GM23338 (cell line): ENCODE data around the gene CEP170B. TPM values are rescaled to one million over a fixed set of nuclear protein-coding genes. Genes with fewer than 3 reads are reported as not detected.

Experiments used
- ATAC-seq: fragments of 200-7000 bp; cut with Tn5 transposase; 3 replicates; pipeline ENCODE4 v1.9.1; 2020
- DNase-seq: peaks from one replicate; pipeline ENCODE4 v3.0.0-alpha.2; 2015; ENCODE audit warnings: low spot score
- H2AFZ ChIP-seq: fragments of 200-600 bp; sonication (generic); 2 replicates; pipeline ENCODE4 v1.8.0; 2016; ENCODE audit warnings: antibody characterized with exemption, mild to moderate bottlenecking, moderate library complexity
- H3F3A ChIP-seq: fragments of 200-600 bp; sonication (generic); replicated peaks from 2 replicates; pipeline ENCODE4 v1.8.0; 2017; ENCODE audit warnings: antibody characterized with exemption, mixed run types, low read depth
- H3K27ac ChIP-seq: fragments of 200-600 bp; sonication (generic); 2 replicates; pipeline ENCODE4 v1.6.1; 2016; ENCODE audit warnings: low read depth
- H3K27me3 ChIP-seq: fragments of 200-600 bp; sonication (generic); 2 replicates; pipeline ENCODE4 v1.8.0; 2016; ENCODE audit warnings: mild to moderate bottlenecking, mixed run types, moderate library complexity; ENCODE audit not compliant: insufficient read depth
- H3K36me3 ChIP-seq: fragments of 200-600 bp; sonication (generic); 2 replicates; pipeline ENCODE4 v1.8.0; 2016; ENCODE audit warnings: mild to moderate bottlenecking; ENCODE audit not compliant: insufficient read depth
- H3K4me1 ChIP-seq: fragments of 200-600 bp; sonication (generic); 2 replicates; pipeline ENCODE4 v1.8.0; 2016; ENCODE audit warnings: mild to moderate bottlenecking, moderate library complexity; ENCODE audit not compliant: insufficient read depth
- H3K4me2 ChIP-seq: fragments of 200-600 bp; sonication (generic); 2 replicates; pipeline ENCODE4 v1.7.1; 2017; ENCODE audit warnings: mixed run types
- H3K4me3 ChIP-seq: fragments of 200-600 bp; sonication (generic); 2 replicates; pipeline ENCODE4 v1.6.1; 2016; ENCODE audit warnings: mixed run types
- H3K79me2 ChIP-seq: fragments of 200-600 bp; sonication (generic); replicated peaks from 2 replicates; pipeline ENCODE4 v1.8.0; 2017; ENCODE audit warnings: mild to moderate bottlenecking; ENCODE audit not compliant: insufficient read depth
- H3K9me2 ChIP-seq: fragments of 200-600 bp; sonication (generic); 2 replicates; pipeline ENCODE4 v1.8.0; 2017; ENCODE audit not compliant: insufficient read depth
- H4K20me1 ChIP-seq: fragments of 200-600 bp; sonication (generic); replicated peaks from 2 replicates; pipeline ENCODE4 v1.8.0; 2017; ENCODE audit warnings: mild to moderate bottlenecking; ENCODE audit not compliant: insufficient read depth
- H3K27ac Mint-ChIP-seq: 2 replicates; pipeline ENCODE4 v1.8.0; 2020; ENCODE audit warnings: inconsistent platforms, mild to moderate bottlenecking, moderate library complexity, mixed read lengths
- H3K27me3 Mint-ChIP-seq: 3 replicates; pipeline ENCODE4 v1.8.0; 2022; ENCODE audit warnings: low read depth, mild to moderate bottlenecking, moderate library complexity, mixed read lengths, inconsistent platforms; ENCODE audit not compliant: insufficient read depth, poor library complexity
- H3K36me3 Mint-ChIP-seq: 3 replicates; pipeline ENCODE4 v1.8.0; 2021; ENCODE audit warnings: low read depth, mild to moderate bottlenecking, inconsistent platforms, moderate library complexity, mixed read lengths
- H3K4me1 Mint-ChIP-seq: 3 replicates; pipeline ENCODE4 v1.8.0; 2020; ENCODE audit warnings: mild to moderate bottlenecking, inconsistent platforms, mixed read lengths
- H3K4me3 Mint-ChIP-seq: 3 replicates; pipeline ENCODE4 v1.8.0; 2021; ENCODE audit warnings: moderate library complexity, mild to moderate bottlenecking, inconsistent platforms, mixed read lengths
- H3K9me3 Mint-ChIP-seq: 3 replicates; pipeline ENCODE4 v1.8.0; 2020; ENCODE audit warnings: moderate library complexity, mild to moderate bottlenecking, inconsistent platforms, mixed read lengths
- CREB1 ChIP-seq: fragments of 250-450 bp; sonication (Bioruptor Pico); IDR thresholded peaks from 2 replicates; pipeline ENCODE4 v1.5.0; 2020; ENCODE audit warnings: low read depth, mild to moderate bottlenecking, moderate library complexity
- CTCF ChIP-seq, 2 experiments: fragments of 200-600 bp in 1 of 2; sonication (generic) in 1 of 2; conservative IDR thresholded peaks; 2 replicates each; pipeline versions ENCODE4 v1.5.1 to v1.6.1; 2016 to 2017; ENCODE audit warnings: antibody characterized with exemption in 2 of 2, low read depth in 2 of 2, mild to moderate bottlenecking in 2 of 2, moderate library complexity in 1 of 2
- ETS1 ChIP-seq: IDR thresholded peaks from 2 replicates; pipeline ENCODE4 v1.6.1; 2016; ENCODE audit warnings: antibody characterized with exemption
- EZH2 ChIP-seq: fragments of 200-600 bp; sonication (generic); IDR thresholded peaks from one replicate; pipeline ENCODE4 v1.8.0; 2017; ENCODE audit warnings: antibody characterized with exemption, mild to moderate bottlenecking, low read depth; ENCODE audit not compliant: unreplicated experiment
- EZH2phosphoT487 ChIP-seq: fragments of 200-600 bp; sonication (generic); IDR thresholded peaks from one replicate; pipeline ENCODE4 v1.8.1; 2018; ENCODE audit warnings: antibody characterized with exemption; ENCODE audit not compliant: unreplicated experiment
- JUNB ChIP-seq: IDR thresholded peaks from one replicate; pipeline ENCODE4 v1.6.1; 2016; ENCODE audit warnings: antibody characterized with exemption; ENCODE audit not compliant: unreplicated experiment
- NANOG ChIP-seq: IDR thresholded peaks from 2 replicates; pipeline ENCODE4 v1.6.1; 2016; ENCODE audit warnings: antibody characterized with exemption, borderline replicate concordance
- POLR2AphosphoS5 ChIP-seq: IDR thresholded peaks from 2 replicates; pipeline ENCODE4 v1.6.1; 2016; ENCODE audit warnings: antibody characterized with exemption, low read depth
- REST ChIP-seq: IDR thresholded peaks from one replicate; pipeline ENCODE4 v1.6.1; 2018; ENCODE audit warnings: antibody characterized with exemption; ENCODE audit not compliant: unreplicated experiment
- STAT1 ChIP-seq: IDR thresholded peaks from one replicate; pipeline ENCODE4 v1.6.1; 2016; ENCODE audit warnings: antibody characterized with exemption; ENCODE audit not compliant: unreplicated experiment
- ZNF114 ChIP-seq: fragments of 250-450 bp; sonication (Bioruptor Pico); IDR thresholded peaks from 2 replicates; pipeline ENCODE4 v1.5.0; 2020; ENCODE audit warnings: mild to moderate bottlenecking, moderate library complexity
- ZNF331 ChIP-seq: fragments of 250-450 bp; sonication (Bioruptor Pico); IDR thresholded peaks from 2 replicates; pipeline ENCODE4 v1.5.0; 2020; ENCODE audit warnings: low read depth, mild to moderate bottlenecking, moderate library complexity
- ZNF462 ChIP-seq: fragments of 250-450 bp; sonication (Bioruptor Pico); IDR thresholded peaks from 2 replicates; pipeline ENCODE4 v1.5.0; 2020; ENCODE audit warnings: mild to moderate bottlenecking, moderate library complexity
- polyA plus RNA-seq: library from polyadenylated mRNA; unstranded; fragments of >200 nt; fragmentation: Nextera tagmentation; extraction: Ambion mirVana; gene quantifications from 2 replicates; pipeline ENCODE4 v1.2.1, GENCODE V29; 2016
- total RNA-seq: library from RNA; depleted of rRNA; stranded (reverse); fragments of >200 nt; shearing (Covaris generic); gene quantifications from 2 replicates; pipeline ENCODE4 v1.2.3, GENCODE V29; 2014

Gene CEP170B
- total and polyA plus RNA-seq, 2 experiments from 2014 or later: 4.6 to 37.1 TPM

- no peak for ATAC-seq
- H3K27me3 Mint-ChIP-seq: peaks cover 8% of the 10 kb centered on the region
Observed at GRCh38 chr14:104925214-104925854, 60.3 kb downstream of the CEP170B start.

More at GRCh38 chr14:104925214-104925854, 60.3 kb downstream of the CEP170B start:
- Mint-ChIP-seq H3K4me1 (peaks cover 2% of the 10 kb centered on the region; the same call in 1 of the 3 replicates), H3K9me3 (no peaks in the 10 kb centered on the region), H3K36me3 (no peaks in the 10 kb centered on the region), H3K27ac (no peak overlapping the region), H3K4me3 (no peak overlapping the region)
- Histone ChIP-seq H3K27me3 (peaks cover 8% of the 10 kb centered on the region), H3K27ac (no peak overlapping the region), H3K4me1 (no peaks in the 10 kb centered on the region), H3F3A (no peaks in the 10 kb centered on the region), H3K9me2 (no peaks in the 10 kb centered on the region), H4K20me1 (no peaks in the 10 kb centered on the region), H3K4me2 (no peak overlapping the region), H3K4me3 (no peak overlapping the region), H2AFZ (no peak overlapping the region), H3K79me2 (no peaks in the 10 kb centered on the region), H3K36me3 (no peaks in the 10 kb centered on the region)
- TF ChIP-seq NANOG (no peak), POLR2AphosphoS5 (no peak), STAT1 (no peak), JUNB (no peak), EZH2 (no peak), ETS1 (no peak), REST (no peak), EZH2phosphoT487 (no peak), ZNF331 (CRISPR knock-in tag) (no peak), CREB1 (no peak), ZNF114 (CRISPR knock-in tag) (no peak), ZNF462 (CRISPR knock-in tag) (no peak), CTCF (conservative IDR thresholded peaks at IDR 0.05; ENCODE audit: low read depth in 2 of 2) (no peak)
- no peak for DNase-seq
